ENCODE measurements around the gene CRABP1. TPM values are rescaled to one million over a fixed set of nuclear protein-coding genes. Genes with fewer than 3 reads are reported as not detected.

The CRABP1 gene
- total RNA-seq, 1 donor from 2014 or later = 320 TPM

DNA sequence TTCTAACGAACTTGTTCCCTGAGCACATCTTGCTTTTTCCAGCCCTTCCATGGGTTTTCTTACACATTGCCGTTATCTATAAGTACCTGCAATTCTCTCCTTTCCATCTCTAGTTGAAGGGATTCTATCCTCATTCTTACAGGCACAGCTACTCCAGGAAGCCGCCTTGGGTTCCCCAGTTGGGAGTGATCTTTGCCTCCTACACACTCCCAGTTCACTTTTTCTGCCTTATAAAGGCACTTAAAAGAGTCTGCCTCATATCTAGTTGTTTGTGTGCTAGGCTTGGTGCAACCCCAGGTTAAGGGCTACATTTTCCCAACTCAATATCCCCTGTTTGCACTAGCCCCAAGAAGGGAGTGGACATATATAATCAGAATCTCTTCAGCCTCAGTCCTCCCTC lies 53.9 kb downstream of the CRABP1 start:
- Histone ChIP-seq H3K79me2 (ENCODE audit: low read depth) (no peaks in the 10 kb centered on the region), H3K4me1 (peaks cover 31% of the 10 kb centered on the region), H3K27ac (no peak overlapping the region), H3K9me3 (ENCODE audit: low read depth) (no peaks in the 10 kb centered on the region), H4K20me1 (ENCODE audit: low read depth) (no peaks in the 10 kb centered on the region), H3K4me3 (no peak overlapping the region), H3K4me2 (peak overlapping the region; percentile 22), H3F3A (ENCODE audit: low read depth) (peaks cover 39% of the 10 kb centered on the region), H3K9ac (no peak overlapping the region), H3K36me3 (no peaks in the 10 kb centered on the region), H3K27me3 (no peaks in the 10 kb centered on the region), H2AFZ (replicated peaks) (no peak overlapping the region)
- Mint-ChIP-seq H3K36me3 (no peaks in the 10 kb centered on the region), H3K4me3 (no peak overlapping the region), H3K27me3 (ENCODE audit: insufficient read depth, low read depth) (peaks cover 18% of the 10 kb centered on the region), H3K9me3 (no peaks in the 10 kb centered on the region), H3K27ac (no peak overlapping the region), H3K4me1 (peaks cover 36% of the 10 kb centered on the region)
- TF ChIP-seq EZH2phosphoT487 (IDR thresholded peaks at IDR 0.05) (no peak), EZH2 (IDR thresholded peaks at IDR 0.05) (no peak)
- TF ChIP-seq, protein P1, sequence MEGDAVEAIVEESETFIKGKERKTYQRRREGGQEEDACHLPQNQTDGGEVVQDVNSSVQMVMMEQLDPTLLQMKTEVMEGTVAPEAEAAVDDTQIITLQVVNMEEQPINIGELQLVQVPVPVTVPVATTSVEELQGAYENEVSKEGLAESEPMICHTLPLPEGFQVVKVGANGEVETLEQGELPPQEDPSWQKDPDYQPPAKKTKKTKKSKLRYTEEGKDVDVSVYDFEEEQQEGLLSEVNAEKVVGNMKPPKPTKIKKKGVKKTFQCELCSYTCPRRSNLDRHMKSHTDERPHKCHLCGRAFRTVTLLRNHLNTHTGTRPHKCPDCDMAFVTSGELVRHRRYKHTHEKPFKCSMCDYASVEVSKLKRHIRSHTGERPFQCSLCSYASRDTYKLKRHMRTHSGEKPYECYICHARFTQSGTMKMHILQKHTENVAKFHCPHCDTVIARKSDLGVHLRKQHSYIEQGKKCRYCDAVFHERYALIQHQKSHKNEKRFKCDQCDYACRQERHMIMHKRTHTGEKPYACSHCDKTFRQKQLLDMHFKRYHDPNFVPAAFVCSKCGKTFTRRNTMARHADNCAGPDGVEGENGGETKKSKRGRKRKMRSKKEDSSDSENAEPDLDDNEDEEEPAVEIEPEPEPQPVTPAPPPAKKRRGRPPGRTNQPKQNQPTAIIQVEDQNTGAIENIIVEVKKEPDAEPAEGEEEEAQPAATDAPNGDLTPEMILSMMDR (IDR thresholded peaks at IDR 0.05) = no peak
- DNase-seq (ENCODE audit: low spot score) = no peak

DNA sequence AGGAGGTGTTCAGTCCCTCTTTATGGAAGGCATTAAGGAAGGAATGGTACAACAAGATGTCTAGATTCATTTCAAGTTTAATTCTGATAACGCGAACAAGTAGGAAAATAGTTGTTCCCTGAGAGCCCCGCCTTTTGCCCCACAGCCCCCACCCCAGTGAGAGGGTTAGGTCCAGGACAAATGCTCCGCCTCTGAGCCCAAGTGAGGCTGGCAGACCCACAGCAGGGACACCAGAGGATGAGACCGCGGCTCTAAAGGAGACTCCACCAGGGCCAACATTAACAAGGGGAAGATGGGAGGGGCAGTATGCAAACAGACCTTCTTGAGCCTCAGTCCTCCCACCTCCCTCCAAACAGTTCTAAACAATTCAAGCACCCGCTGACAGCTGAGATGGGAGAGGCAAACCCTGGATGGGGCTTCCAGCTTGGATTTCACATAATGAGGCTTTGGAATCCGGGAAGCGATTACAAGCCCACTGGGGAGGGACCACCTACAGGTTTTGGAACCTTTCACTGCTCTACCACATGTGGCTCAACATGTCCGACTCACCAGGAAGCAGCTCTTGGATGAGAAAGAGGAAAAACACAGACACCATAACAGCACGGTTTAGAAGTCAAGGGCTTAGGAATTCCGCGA lies 54.9 kb downstream of the CRABP1 start:
- H3K27ac Mint-ChIP-seq = peak overlapping the region; percentile 8

GRCh38 chr15:78396186-78396814 lies 56.1 kb downstream of the CRABP1 start:
- Histone ChIP-seq H3K27me3 (no peaks in the 10 kb centered on the region), H3K27ac (no peak overlapping the region), H3K36me3 (no peaks in the 10 kb centered on the region), H3K4me1 (peaks cover 24% of the 10 kb centered on the region), H3K4me3 (no peak overlapping the region), H3K9ac (no peak overlapping the region), H3K79me2 (ENCODE audit: low read depth) (no peaks in the 10 kb centered on the region), H3F3A (ENCODE audit: low read depth) (peaks cover 33% of the 10 kb centered on the region), H3K4me2 (no peak overlapping the region), H4K20me1 (ENCODE audit: low read depth) (no peaks in the 10 kb centered on the region), H3K9me3 (ENCODE audit: low read depth) (no peaks in the 10 kb centered on the region), H2AFZ (replicated peaks) (no peak overlapping the region)
- no peak overlapping the region for H3K4me3 Mint-ChIP-seq
- TF ChIP-seq EZH2 (IDR thresholded peaks at IDR 0.05) = no peak
- no peaks in the 10 kb centered on the region for H3K36me3 Mint-ChIP-seq
- H3K27me3 Mint-ChIP-seq (ENCODE audit: insufficient read depth, low read depth) = peaks cover 15% of the 10 kb centered on the region
- peaks cover 27% of the 10 kb centered on the region for H3K4me1 Mint-ChIP-seq
- peak overlapping the region; percentile 42 for H3K27ac Mint-ChIP-seq
- DNase-seq (ENCODE audit: low spot score) = no peak
- H3K9me3 Mint-ChIP-seq = no peaks in the 10 kb centered on the region

More for the DNA sequence above, 54.9 kb downstream of the CRABP1 start:
- no peak overlapping the region for H3K4me3 ChIP-seq
- H3K79me2 ChIP-seq (ENCODE audit: low read depth) = no peaks in the 10 kb centered on the region
- peaks cover 17% of the 10 kb centered on the region for H3K27me3 Mint-ChIP-seq (ENCODE audit: insufficient read depth, low read depth)
- H3K27me3 ChIP-seq = no peaks in the 10 kb centered on the region
- H3K9me3 ChIP-seq (ENCODE audit: low read depth) = no peaks in the 10 kb centered on the region
- TF ChIP-seq EZH2 (IDR thresholded peaks at IDR 0.05) = no peak
- TF ChIP-seq EZH2phosphoT487 (IDR thresholded peaks at IDR 0.05) = no peak
- TF ChIP-seq, protein P1 (IDR thresholded peaks at IDR 0.05) = no peak
- no peaks in the 10 kb centered on the region for H3K36me3 ChIP-seq
- no peak overlapping the region for H3K9ac ChIP-seq
- no peak overlapping the region for H3K27ac ChIP-seq
- peak overlapping the region; percentile 62 for H3K4me2 ChIP-seq
- no peaks in the 10 kb centered on the region for H4K20me1 ChIP-seq (ENCODE audit: low read depth)
- H3K4me1 ChIP-seq = peaks cover 24% of the 10 kb centered on the region
- H3K4me1 Mint-ChIP-seq = peaks cover 27% of the 10 kb centered on the region
- H3K9me3 Mint-ChIP-seq = no peaks in the 10 kb centered on the region
- peaks cover 33% of the 10 kb centered on the region for H3F3A ChIP-seq (ENCODE audit: low read depth)
- no peak overlapping the region for H2AFZ ChIP-seq (replicated peaks)
- H3K4me3 Mint-ChIP-seq = peak overlapping the region; percentile 44
- DNase-seq (ENCODE audit: low spot score) = peak; percentile 83
- no peaks in the 10 kb centered on the region for H3K36me3 Mint-ChIP-seq

- H3K27me3 Mint-ChIP-seq (ENCODE audit: insufficient read depth, low read depth) = peaks cover 16% of the 10 kb centered on the region
- TF ChIP-seq EZH2 (IDR thresholded peaks at IDR 0.05) = no peak
- TF ChIP-seq, protein P1 (IDR thresholded peaks at IDR 0.05) = peak; percentile 30
- no peak overlapping the region for H3K4me3 ChIP-seq
- H3K27me3 ChIP-seq = no peaks in the 10 kb centered on the region
- H3K27ac Mint-ChIP-seq = no peak overlapping the region
- no peaks in the 10 kb centered on the region for H3K79me2 ChIP-seq (ENCODE audit: low read depth)
- H3K27ac ChIP-seq = no peak overlapping the region
- no peak for DNase-seq (ENCODE audit: low spot score)
- H3K4me2 ChIP-seq = no peak overlapping the region
- H4K20me1 ChIP-seq (ENCODE audit: low read depth) = no peaks in the 10 kb centered on the region
- no peaks in the 10 kb centered on the region for H3K9me3 ChIP-seq (ENCODE audit: low read depth)
- peaks cover 24% of the 10 kb centered on the region for H3K4me1 ChIP-seq
- H3K36me3 Mint-ChIP-seq = no peaks in the 10 kb centered on the region
- H3K4me3 Mint-ChIP-seq = no peak overlapping the region
- no peaks in the 10 kb centered on the region for H3K9me3 Mint-ChIP-seq
- H3F3A ChIP-seq (ENCODE audit: low read depth) = peaks cover 33% of the 10 kb centered on the region
- peaks cover 27% of the 10 kb centered on the region for H3K4me1 Mint-ChIP-seq
- H2AFZ ChIP-seq (replicated peaks) = no peak overlapping the region
- no peaks in the 10 kb centered on the region for H3K36me3 ChIP-seq
- H3K9ac ChIP-seq = no peak overlapping the region
Observed at GRCh38 chr15:78396976-78397375, 56.8 kb downstream of the CRABP1 start.
